ENCODE measurements around the gene PPP1R3G.

Gene PPP1R3G

GRCh38 chr6:5121956-5122355 is 36.8 kb downstream of the PPP1R3G start:
- DNase-seq, result no peak

DNA sequence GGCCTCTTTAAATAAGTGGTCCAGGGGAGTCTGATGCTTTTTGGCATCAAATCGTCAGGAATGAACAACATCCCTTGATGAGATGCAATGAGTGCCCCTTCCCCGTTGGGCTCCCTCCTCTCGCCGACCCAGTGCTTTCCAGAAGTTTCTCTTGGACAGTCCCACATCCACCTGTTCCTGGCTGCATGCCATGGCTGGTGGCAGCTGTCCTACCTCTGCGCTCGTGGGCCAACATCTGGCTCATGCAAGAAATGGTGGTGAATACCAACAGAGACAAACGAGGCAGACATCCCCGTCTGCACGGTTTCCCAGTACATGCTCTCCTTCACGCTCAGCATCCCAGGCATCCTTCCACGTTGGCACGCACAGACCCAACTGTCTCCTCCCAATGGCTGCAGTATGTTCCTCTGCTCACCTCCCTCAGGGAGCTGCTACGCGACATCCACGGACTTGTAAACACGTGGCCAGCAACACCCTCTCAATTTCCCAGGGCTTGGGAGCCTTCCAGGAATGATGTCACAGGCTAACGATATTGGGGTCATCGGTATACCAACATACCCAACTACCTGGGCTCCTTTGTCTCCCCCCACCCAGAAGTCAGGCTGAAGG is 37.5 kb downstream of the PPP1R3G start:
- no peak for DNase-seq

DNA sequence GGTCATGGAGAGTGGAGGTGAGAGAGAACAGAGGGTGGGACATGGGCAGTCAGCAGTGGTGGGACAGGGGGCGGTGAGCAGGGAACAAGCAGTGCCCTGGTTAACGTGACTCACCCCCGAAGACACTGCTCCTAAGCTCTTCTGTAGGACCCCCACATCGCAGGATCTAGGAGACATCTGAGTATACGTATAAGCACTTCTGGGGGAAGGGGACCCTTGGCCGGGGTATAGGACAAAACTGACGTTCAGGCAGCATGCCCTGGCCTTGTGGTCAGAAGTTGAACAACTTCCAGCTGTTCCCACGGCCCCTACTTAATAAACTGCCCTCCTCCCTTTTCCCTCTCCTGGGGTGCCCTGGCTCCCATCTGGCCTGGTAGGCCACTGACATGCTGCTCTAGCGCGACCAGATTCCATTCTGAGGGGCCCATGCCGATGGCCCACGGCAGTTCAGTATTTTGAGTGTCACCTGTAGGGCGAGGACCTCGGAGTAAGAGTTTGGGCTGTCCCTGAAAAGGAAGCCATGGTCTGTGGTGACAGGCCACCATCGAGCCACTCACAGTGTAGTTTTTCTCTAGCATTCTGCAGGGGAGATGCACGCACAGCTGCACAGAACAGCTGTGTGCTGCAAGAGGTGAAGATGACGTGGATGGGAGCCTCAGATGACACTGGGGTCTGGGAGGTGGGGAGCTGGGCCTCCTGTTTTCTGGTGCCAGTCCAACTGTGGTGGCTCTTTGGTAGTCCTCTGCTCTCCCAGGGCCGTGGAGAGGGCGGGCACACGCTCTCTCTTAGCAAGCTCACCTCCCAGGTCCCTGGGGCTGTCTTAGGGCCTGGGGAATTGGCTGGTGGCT is 38.4 kb downstream of the PPP1R3G start:
- peak; percentile 65 for DNase-seq

DNA sequence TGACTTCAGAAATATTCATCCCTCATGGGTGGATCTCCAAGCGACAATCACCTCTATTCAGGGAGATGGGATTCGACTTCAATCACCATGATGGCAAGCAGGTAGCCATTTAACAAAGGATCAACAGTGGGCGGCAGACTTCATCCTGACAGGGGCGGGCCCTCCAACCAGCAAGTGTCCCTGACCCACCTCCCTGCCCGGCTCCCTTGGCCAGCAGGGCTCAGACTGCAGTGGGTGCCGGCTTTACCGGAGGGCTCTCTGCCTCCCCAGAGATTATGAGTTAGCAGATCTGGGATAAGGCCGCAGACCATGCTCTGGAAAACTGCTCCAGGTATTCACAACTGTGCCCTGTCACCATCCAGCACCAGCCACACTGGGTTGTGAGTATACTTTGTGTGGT is 39.4 kb downstream of the PPP1R3G start:
- DNase-seq, result no peak

DNA sequence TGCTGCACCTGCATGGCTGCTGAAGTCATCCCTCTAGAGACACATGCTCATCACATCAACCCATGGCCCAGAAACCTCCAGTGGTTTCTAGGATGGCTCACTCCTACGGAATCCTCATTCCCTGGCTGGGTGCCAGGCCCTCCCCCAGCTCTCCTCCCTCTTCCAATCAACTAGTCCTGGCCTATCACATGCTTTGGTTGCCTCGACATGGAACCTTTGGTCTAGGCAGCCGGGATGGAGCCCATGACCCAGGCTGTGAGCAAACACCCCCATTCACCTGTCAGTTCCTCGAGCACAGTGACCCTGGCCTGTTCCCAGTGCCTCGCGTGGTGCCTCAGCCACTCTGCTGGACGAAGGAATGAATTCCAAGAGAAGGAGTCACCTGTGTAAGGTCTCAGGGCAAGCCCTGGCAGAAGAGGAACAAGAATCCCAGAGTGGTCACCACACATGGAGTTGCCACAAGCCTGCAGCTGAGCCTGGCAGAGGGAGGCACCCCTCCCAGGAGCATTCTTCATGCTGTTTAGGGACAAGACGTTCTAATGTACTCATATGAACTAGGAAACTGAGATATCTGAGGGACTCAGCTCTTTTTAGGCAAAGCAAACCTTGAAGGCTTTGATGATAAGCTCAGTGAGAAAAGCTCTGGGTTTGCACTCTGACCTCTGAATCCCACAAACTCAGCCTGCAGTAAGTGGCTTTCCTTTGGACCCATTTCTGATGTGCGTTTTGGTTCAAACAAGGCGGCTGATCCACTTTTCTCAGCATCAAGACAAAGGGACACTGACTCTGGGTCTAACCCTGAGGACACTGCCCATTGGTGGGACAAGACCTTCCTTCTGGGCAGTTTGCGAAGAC is 40.2 kb downstream of the PPP1R3G start:
- DNase-seq, result no peak

DNA sequence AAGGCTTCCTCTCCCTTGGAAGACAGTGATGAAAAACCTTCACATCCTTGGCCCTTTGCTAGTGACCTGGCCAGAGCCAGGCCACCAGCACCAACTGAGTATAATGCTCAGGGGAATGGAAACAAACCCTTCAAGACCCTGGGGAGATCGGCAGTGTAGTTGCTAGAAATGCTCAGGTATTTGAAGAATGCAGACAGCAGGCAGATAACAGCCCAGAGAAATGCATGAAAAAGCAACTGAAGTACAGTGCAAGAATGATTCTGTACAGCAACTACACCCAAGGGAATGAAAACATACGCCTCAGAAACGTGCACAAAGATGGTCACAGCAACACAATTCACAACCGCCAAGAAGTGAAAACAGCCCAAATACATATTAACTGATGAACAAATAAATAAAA is 41.1 kb downstream of the PPP1R3G start:
- no peak for DNase-seq

DNA sequence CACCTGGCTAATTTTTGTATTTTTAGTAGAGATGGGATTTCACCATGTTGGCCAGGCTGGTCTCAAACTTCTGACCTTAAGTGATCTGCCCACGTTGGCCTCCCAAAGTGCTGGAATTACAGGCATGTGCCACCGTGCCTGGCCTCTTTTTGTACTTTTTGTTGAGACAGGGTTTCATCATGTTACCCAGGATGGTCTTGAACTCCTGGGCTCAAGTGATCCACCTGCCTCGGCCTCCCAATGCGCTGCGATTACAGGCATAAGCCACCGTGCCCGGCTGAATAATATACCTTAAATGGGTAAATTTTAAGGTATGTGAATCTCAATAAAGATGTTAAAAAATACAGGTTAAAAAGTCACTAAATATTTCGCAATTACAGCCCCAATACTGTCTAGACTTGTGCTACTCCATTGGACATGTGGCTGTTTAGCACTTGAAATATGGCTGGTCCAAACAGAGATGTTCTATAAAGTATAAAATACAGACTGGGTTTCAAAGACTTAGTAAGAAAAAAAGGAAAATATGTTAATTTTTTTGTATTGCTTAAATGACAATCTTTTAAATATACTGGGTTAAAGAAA is 42.1 kb downstream of the PPP1R3G start:
- DNase-seq, result no peak

- DNase-seq, result no peak
Observed at GRCh38 chr6:5128351-5128750, 43.2 kb downstream of the PPP1R3G start.

DNA sequence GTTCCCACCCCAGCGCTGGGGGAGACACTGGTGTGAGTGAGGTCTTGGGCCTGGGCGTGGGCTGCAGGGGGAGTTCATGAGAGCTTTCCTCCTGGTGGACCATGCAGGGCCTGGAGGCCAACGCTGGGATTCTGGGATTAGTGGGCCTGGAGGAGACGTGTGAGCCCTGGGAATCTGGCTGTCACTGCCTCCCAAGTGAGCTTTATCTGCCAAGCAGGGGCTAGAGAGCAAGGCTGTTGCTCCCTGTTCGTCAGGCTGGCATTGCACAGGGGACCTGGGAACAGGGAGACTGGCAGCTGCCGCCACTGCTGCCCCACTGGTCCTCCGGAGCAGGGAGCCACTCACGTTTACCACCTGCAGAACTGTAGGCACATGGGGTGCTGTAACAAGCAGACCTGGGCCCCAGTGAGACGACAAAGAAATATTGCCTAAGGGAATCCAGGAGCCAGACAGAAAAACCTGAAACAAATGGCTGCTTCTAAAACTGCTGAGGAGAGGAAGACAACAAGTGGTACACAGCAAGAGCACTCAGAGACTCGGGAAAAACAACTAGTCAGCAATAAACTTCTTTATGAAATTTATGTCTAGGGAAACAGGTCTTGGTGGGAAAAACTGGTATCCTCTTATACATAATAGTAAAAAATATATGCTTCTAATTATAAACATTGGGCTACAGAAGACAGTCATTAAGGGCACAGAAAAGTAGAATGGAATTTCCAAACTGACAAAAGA is 45.2 kb downstream of the PPP1R3G start:
- no peak for DNase-seq

GRCh38 chr6:5132731-5133130 is 47.6 kb downstream of the PPP1R3G start:
- DNase-seq, result peak; percentile 84

DNA sequence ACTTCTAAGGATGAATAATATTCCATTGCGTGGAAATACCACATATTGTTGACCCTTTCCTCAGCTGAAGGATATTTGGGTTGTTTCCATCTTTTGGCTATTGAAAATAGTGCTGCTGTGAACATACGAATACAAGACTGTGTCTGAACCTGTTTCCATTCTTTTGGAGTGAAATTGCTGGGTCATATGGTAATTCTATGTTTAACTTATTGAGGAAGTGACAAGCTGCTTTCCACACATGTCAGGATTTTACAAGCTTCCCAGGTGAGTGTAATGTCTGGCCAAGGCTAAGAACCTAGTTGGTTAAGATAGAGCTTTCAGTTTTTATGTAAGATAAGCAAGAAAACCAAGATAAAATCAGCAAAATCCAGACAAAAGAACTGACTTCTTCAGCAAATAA is 48.8 kb downstream of the PPP1R3G start:
- DNase-seq, result no peak

DNA sequence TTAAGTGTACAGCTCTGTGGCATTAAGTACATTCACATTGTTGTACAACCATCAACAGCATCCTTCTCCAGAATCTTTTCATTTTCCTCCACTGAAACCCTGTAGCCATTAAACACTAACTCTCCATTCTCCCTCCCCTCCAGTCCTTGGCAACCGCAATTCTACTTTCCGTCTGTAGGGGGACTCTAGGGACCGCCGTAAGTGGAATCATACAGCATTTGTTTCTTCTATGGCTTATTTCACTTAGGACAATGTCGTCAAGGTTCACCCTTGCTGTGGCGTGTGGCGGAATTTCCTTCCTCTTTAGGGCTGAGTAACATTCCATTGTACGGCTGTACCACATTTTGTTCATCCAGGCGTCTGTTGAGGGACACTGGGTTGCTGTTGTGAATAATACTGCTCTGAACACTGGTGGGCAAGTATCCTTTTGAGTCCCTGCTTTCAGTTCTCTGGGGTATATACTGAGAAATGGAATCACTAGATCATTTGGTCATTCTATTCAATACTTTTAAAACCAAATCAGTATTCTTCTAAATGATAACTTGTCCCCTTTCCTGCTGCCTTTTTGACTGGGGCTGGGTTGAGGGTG is 50.7 kb downstream of the PPP1R3G start:
- DNase-seq, result no peak

GRCh38 chr6:5136851-5137250 is 51.7 kb downstream of the PPP1R3G start:
- no peak for DNase-seq

Data from right hindlimb (tissue), 1 donor.